ENCODE measurements around the gene BICD1. TPM values are rescaled to one million over a fixed set of nuclear protein-coding genes. Genes with fewer than 3 reads are reported as not detected.

Gene BICD1
- total RNA-seq, 1 donor from 2014 or later, result 87.9 TPM

DNA sequence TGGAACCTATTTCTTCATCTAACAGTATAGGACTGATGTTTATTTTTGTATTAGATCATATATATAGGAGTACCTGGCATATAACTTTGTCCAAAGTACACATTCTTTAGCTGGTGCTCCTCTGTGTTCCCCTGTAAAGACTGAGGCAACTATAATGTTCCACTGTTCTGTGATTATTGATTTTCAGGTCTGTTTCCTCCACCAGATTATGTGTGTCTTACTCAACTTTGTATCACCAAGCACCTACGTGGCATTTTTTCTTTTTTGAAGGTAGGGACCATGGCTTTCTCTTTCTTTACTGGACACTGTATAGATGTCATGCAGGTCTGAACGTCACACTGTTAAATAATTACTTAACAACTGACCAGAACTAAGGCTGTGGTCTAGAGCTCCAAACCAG lies 29.3 kb downstream of the BICD1 start:
- H3K4me1 Mint-ChIP-seq (ENCODE audit: unreplicated experiment), result peaks cover 29% of the 10 kb centered on the region
- no peak overlapping the region for H3K4me3 Mint-ChIP-seq (ENCODE audit: unreplicated experiment)
- no peak for TF ChIP-seq CTCF (IDR thresholded peaks at IDR 0.05; ENCODE audit: unreplicated experiment)
- no peaks in the 10 kb centered on the region for H3K27me3 Mint-ChIP-seq (ENCODE audit: unreplicated experiment)
- no peaks in the 10 kb centered on the region for H3K9me3 Mint-ChIP-seq (ENCODE audit: unreplicated experiment)
- H3K36me3 Mint-ChIP-seq (ENCODE audit: low read depth, unreplicated experiment), result no peaks in the 10 kb centered on the region
- H3K27ac Mint-ChIP-seq (ENCODE audit: unreplicated experiment), result peak overlapping the region; percentile 27
- no peak for DNase-seq (ENCODE audit: low spot score)

- DNase-seq (ENCODE audit: low spot score), result no peak
- H3K27me3 Mint-ChIP-seq (ENCODE audit: unreplicated experiment), result no peaks in the 10 kb centered on the region
- H3K36me3 Mint-ChIP-seq (ENCODE audit: low read depth, unreplicated experiment), result no peaks in the 10 kb centered on the region
- TF ChIP-seq CTCF (IDR thresholded peaks at IDR 0.05; ENCODE audit: unreplicated experiment), result no peak
- H3K27ac Mint-ChIP-seq (ENCODE audit: unreplicated experiment), result peak overlapping the region; percentile 27
- H3K4me3 Mint-ChIP-seq (ENCODE audit: unreplicated experiment), result no peak overlapping the region
- peaks cover 33% of the 10 kb centered on the region for H3K4me1 Mint-ChIP-seq (ENCODE audit: unreplicated experiment)
- H3K9me3 Mint-ChIP-seq (ENCODE audit: unreplicated experiment), result no peaks in the 10 kb centered on the region
Measured at GRCh38 chr12:32136404-32136803, 29.8 kb downstream of the BICD1 start.

- peaks cover 41% of the 10 kb centered on the region for H3K4me1 Mint-ChIP-seq (ENCODE audit: unreplicated experiment)
- H3K27me3 Mint-ChIP-seq (ENCODE audit: unreplicated experiment), result no peaks in the 10 kb centered on the region
- H3K36me3 Mint-ChIP-seq (ENCODE audit: low read depth, unreplicated experiment), result no peaks in the 10 kb centered on the region
- TF ChIP-seq CTCF (IDR thresholded peaks at IDR 0.05; ENCODE audit: unreplicated experiment), result no peak
- no peak for DNase-seq (ENCODE audit: low spot score)
- H3K4me3 Mint-ChIP-seq (ENCODE audit: unreplicated experiment), result peak overlapping the region; percentile 78
- peak overlapping the region; percentile 96 for H3K27ac Mint-ChIP-seq (ENCODE audit: unreplicated experiment)
- no peaks in the 10 kb centered on the region for H3K9me3 Mint-ChIP-seq (ENCODE audit: unreplicated experiment)
Measured at GRCh38 chr12:32139064-32139421, 32.4 kb downstream of the BICD1 start.

GRCh38 chr12:32140877-32141276 lies 34.2 kb downstream of the BICD1 start:
- Mint-ChIP-seq H3K36me3 (ENCODE audit: low read depth, unreplicated experiment) (no peaks in the 10 kb centered on the region), H3K27me3 (ENCODE audit: unreplicated experiment) (no peaks in the 10 kb centered on the region), H3K9me3 (ENCODE audit: unreplicated experiment) (no peaks in the 10 kb centered on the region), H3K4me1 (ENCODE audit: unreplicated experiment) (peaks cover 36% of the 10 kb centered on the region), H3K27ac (ENCODE audit: unreplicated experiment) (peak overlapping the region; percentile 96), H3K4me3 (ENCODE audit: unreplicated experiment) (peak overlapping the region; percentile 70)
- DNase-seq (ENCODE audit: low spot score), result no peak
- TF ChIP-seq CTCF (IDR thresholded peaks at IDR 0.05; ENCODE audit: unreplicated experiment), result no peak

- H3K27me3 Mint-ChIP-seq (ENCODE audit: unreplicated experiment), result no peaks in the 10 kb centered on the region
- peaks cover 9% of the 10 kb centered on the region for H3K36me3 Mint-ChIP-seq (ENCODE audit: low read depth, unreplicated experiment)
- no peak overlapping the region for H3K4me3 Mint-ChIP-seq (ENCODE audit: unreplicated experiment)
- no peak overlapping the region for H3K27ac Mint-ChIP-seq (ENCODE audit: unreplicated experiment)
- DNase-seq (ENCODE audit: low spot score), result no peak
- TF ChIP-seq CTCF (IDR thresholded peaks at IDR 0.05; ENCODE audit: unreplicated experiment), result no peak
- peaks cover 20% of the 10 kb centered on the region for H3K4me1 Mint-ChIP-seq (ENCODE audit: unreplicated experiment)
- H3K9me3 Mint-ChIP-seq (ENCODE audit: unreplicated experiment), result no peaks in the 10 kb centered on the region
Measured at GRCh38 chr12:32145096-32145495, 38.4 kb downstream of the BICD1 start.

All from endothelial cell (in vitro differentiated cells).